ENCODE data around the gene CAB39.

- TF ChIP-seq ESRRG (CRISPR knock-in tag; IDR thresholded peaks at IDR 0.05), result no peak
- no peak for TF ChIP-seq CSDC2 (CRISPR knock-in tag; IDR thresholded peaks at IDR 0.05)
- TF ChIP-seq ISL1 (CRISPR knock-in tag; IDR thresholded peaks at IDR 0.05), result no peak
- TF ChIP-seq CSRNP3 (CRISPR knock-in tag; IDR thresholded peaks at IDR 0.05), result no peak
- no peak for TF ChIP-seq ARNTL (CRISPR knock-in tag; IDR thresholded peaks at IDR 0.05; ENCODE audit: borderline replicate concordance, low read depth)
- TF ChIP-seq RARB (CRISPR knock-in tag; IDR thresholded peaks at IDR 0.05), result no peak
- TF ChIP-seq ZFP3 (CRISPR knock-in tag; IDR thresholded peaks at IDR 0.05), result no peak
- TF ChIP-seq POU6F1 (CRISPR knock-in tag; IDR thresholded peaks at IDR 0.05; ENCODE audit: borderline replicate concordance, low read depth), result no peak
Measured at GRCh38 chr2:230666885-230667712, 45.5 kb upstream of the CAB39 start.

Measured in SK-N-SH treated with all-trans-retinoic acid at 6 μM for 48 hours (cell line).